ENCODE data around the gene LSM2. TPM values are rescaled to one million over a fixed set of nuclear protein-coding genes. Genes with fewer than 3 reads are reported as not detected.

Gene LSM2
- total RNA-seq, 2 experiments from 2014 or later, result 12.6 to 13.7 TPM

GRCh38 chr6:31837369-31838113, 30.8 kb upstream of the LSM2 start:
- intact Hi-C loops (cut with DNase I, micrococcal nuclease), result loop anchor here in 1 of 2 experiments (10.0 kb wide), 1 partner anchor 253 kb away; the partner anchor contains the start of genes LST1 and LTB
- peak overlapping the region; percentile 96 for H3K4me3 Mint-ChIP-seq
- Histone ChIP-seq H3K9me3 (ENCODE audit: control insufficient read depth in 1 of 2, insufficient read depth in 1 of 2, low read length in 2 of 2) (no peaks in the 10 kb centered on the region), H3K4me1 (ENCODE audit: insufficient read depth, low read length) (peaks cover 48% of the 10 kb centered on the region), H3K27me3 (ENCODE audit: control insufficient read depth in 1 of 2, insufficient read depth in 2 of 2, low read length in 2 of 2) (no peaks in the 10 kb centered on the region), H3K4me3 (ENCODE audit: low read length) (peak overlapping the region; percentile 94), H3K36me3 (ENCODE audit: insufficient read depth, low read length) (peaks cover 54% of the 10 kb centered on the region), H3K27ac (ENCODE audit: low read depth in 1 of 2, low read length in 2 of 2) (peak overlapping the region; percentile 38 to 97)
- no peaks in the 10 kb centered on the region for H3K27me3 Mint-ChIP-seq
- TF ChIP-seq CTCF (IDR thresholded peaks at IDR 0.05), result no peak
- CTCF ChIA-PET, result interaction anchor here (1.3 to 2.2 kb wide), 2 partner anchors 10 to 26 kb away, joined by 3 to 6 read pairs; partner anchors contain the start of gene HSPA1B
- peak overlapping the region; percentile 98 for H3K27ac Mint-ChIP-seq
- ATAC-seq (ENCODE audit: poor library complexity) (no peak), DNase-seq (no peak)
- H3K9me3 Mint-ChIP-seq, result no peaks in the 10 kb centered on the region
- peaks cover 71% of the 10 kb centered on the region for H3K36me3 Mint-ChIP-seq (ENCODE audit: low read depth)
- H3K4me1 Mint-ChIP-seq (ENCODE audit: low read depth), result peaks cover 44% of the 10 kb centered on the region
- POLR2A ChIA-PET, result interaction anchor here (0.6 to 3.6 kb wide), 8 partner anchors 11 to 185 kb away, joined by 3 to 36 read pairs (median 5); partner anchors contain the start of genes ABHD16A, BAG6, DDAH2 and NEU1

- DNase-seq (peak in 3 of 14 experiments; percentile 43 to 57 (median 57)), ATAC-seq (ENCODE audit: poor library complexity) (peak; percentile 45)
- TF ChIP-seq CTCF (IDR thresholded peaks at IDR 0.05), result no peak
- Histone ChIP-seq H3K9me3 (ENCODE audit: control insufficient read depth in 1 of 2, insufficient read depth in 1 of 2, low read length in 2 of 2) (no peaks in the 10 kb centered on the region), H3K27me3 (ENCODE audit: control insufficient read depth in 1 of 2, insufficient read depth in 2 of 2, low read length in 2 of 2) (no peaks in the 10 kb centered on the region), H3K4me1 (ENCODE audit: insufficient read depth, low read length) (peaks cover 51% of the 10 kb centered on the region), H3K4me3 (ENCODE audit: low read length) (peak overlapping the region; percentile 94), H3K27ac (ENCODE audit: low read depth in 1 of 2, low read length in 2 of 2) (peak overlapping the region; percentile 38 to 97), H3K36me3 (ENCODE audit: insufficient read depth, low read length) (peaks cover 50% of the 10 kb centered on the region)
- intact Hi-C loops (cut with DNase I, micrococcal nuclease), result loop anchor here in 1 of 2 experiments (10.0 kb wide), 1 partner anchor 252 kb away; the partner anchor contains the start of genes LST1 and LTB
- peaks cover 44% of the 10 kb centered on the region for H3K4me1 Mint-ChIP-seq (ENCODE audit: low read depth)
- no peaks in the 10 kb centered on the region for H3K9me3 Mint-ChIP-seq
- H3K4me3 Mint-ChIP-seq, result peak overlapping the region; percentile 96
- peaks cover 71% of the 10 kb centered on the region for H3K36me3 Mint-ChIP-seq (ENCODE audit: low read depth)
- POLR2A ChIA-PET, result interaction anchor here (0.6 to 3.6 kb wide), 9 partner anchors 10 to 184 kb away, joined by 3 to 36 read pairs (median 5); partner anchors contain the start of genes ABHD16A, BAG6, DDAH2 and HSPA1B
- CTCF ChIA-PET, result interaction anchor here (1.2 to 1.3 kb wide), 2 partner anchors 9 to 55 kb away, joined by 3 to 7 read pairs; partner anchors contain the start of gene HSPA1B
- peak overlapping the region; percentile 98 for H3K27ac Mint-ChIP-seq
- H3K27me3 Mint-ChIP-seq, result no peaks in the 10 kb centered on the region
Measured at GRCh38 chr6:31836474-31837368, 30.0 kb upstream of the LSM2 start.

- intact Hi-C loops (cut with DNase I, micrococcal nuclease), result loop anchor here in 1 of 2 experiments (10.0 kb wide), 1 partner anchor 251 kb away; the partner anchor contains the start of genes LST1 and LTB
- H3K27me3 Mint-ChIP-seq, result no peaks in the 10 kb centered on the region
- H3K4me1 Mint-ChIP-seq (ENCODE audit: low read depth), result peaks cover 46% of the 10 kb centered on the region
- H3K4me3 Mint-ChIP-seq, result peak overlapping the region; percentile 96
- H3K9me3 Mint-ChIP-seq, result no peaks in the 10 kb centered on the region
- Histone ChIP-seq H3K27me3 (ENCODE audit: control insufficient read depth in 1 of 2, insufficient read depth in 2 of 2, low read length in 2 of 2) (no peaks in the 10 kb centered on the region), H3K27ac (ENCODE audit: low read depth in 1 of 2, low read length in 2 of 2) (peak overlapping the region; percentile 38 to 97), H3K9me3 (ENCODE audit: control insufficient read depth in 1 of 2, insufficient read depth in 1 of 2, low read length in 2 of 2) (no peaks in the 10 kb centered on the region), H3K4me1 (ENCODE audit: insufficient read depth, low read length) (peaks cover 57% of the 10 kb centered on the region), H3K4me3 (ENCODE audit: low read length) (peak overlapping the region; percentile 94), H3K36me3 (ENCODE audit: insufficient read depth, low read length) (peaks cover 46% of the 10 kb centered on the region)
- POLR2A ChIA-PET, result interaction anchor here (0.6 to 3.6 kb wide), 12 partner anchors 9 to 263 kb away, joined by 3 to 36 read pairs (median 4); partner anchors contain the start of genes ABHD16A, BAG6, C6orf47 and DDAH2
- peaks cover 66% of the 10 kb centered on the region for H3K36me3 Mint-ChIP-seq (ENCODE audit: low read depth)
- peak overlapping the region; percentile 98 for H3K27ac Mint-ChIP-seq
- peak in 1 of 14 experiments; percentile 23 for DNase-seq
- no peak for ATAC-seq (ENCODE audit: poor library complexity)
- CTCF ChIA-PET, result interaction anchor here (0.6 to 1.3 kb wide), 4 partner anchors 9 to 1024 kb away, joined by 3 to 7 read pairs (median 3); partner anchors contain the start of gene HSPA1B
- TF ChIP-seq CTCF (IDR thresholded peaks at IDR 0.05), result no peak
Measured at GRCh38 chr6:31836047-31836473, 29.3 kb upstream of the LSM2 start.

All from CD4-positive, alpha-beta T cell (primary cell).